Measurements from ENCODE around the gene ALAD. TPM values are rescaled to one million over a fixed set of nuclear protein-coding genes. Genes with fewer than 3 reads are reported as not detected.

The ALAD gene
- polyA plus RNA-seq, 1 donor from 2014 or later = 42.9 TPM

Other genes starting within 250 kb of the ALAD start
- 11.2 and 12.1 TPM in 2 replicates for gene FKBP15, start 180.0 kb downstream of the ALAD start, polyA plus RNA-seq
- gene SLC31A1, start 179.7 kb downstream of the ALAD start, polyA plus RNA-seq = 7.0 and 7.4 TPM in 2 replicates
- 64.8 and 88.0 TPM in 2 replicates for gene CDC26, start 125.7 kb downstream of the ALAD start, polyA plus RNA-seq
- gene PRPF4, start 125.6 kb downstream of the ALAD start, polyA plus RNA-seq = 24.3 and 27.4 TPM in 2 replicates
- not detected in 2 replicates for gene RNF183, start 97.9 kb downstream of the ALAD start, polyA plus RNA-seq
- gene WDR31, start 61.0 kb downstream of the ALAD start, polyA plus RNA-seq = 0.59 and 0.84 TPM in 2 replicates
- gene BSPRY, start 51.7 kb downstream of the ALAD start, polyA plus RNA-seq = not detected in 2 replicates
- gene HDHD3, start 24.3 kb downstream of the ALAD start, polyA plus RNA-seq = 31.2 and 31.7 TPM in 2 replicates
- 99.8 and 119 TPM in 2 replicates for gene POLE3, start 9.4 kb upstream of the ALAD start, polyA plus RNA-seq
- gene C9orf43, start 9.5 kb upstream of the ALAD start, polyA plus RNA-seq = 0.33 TPM in 1 of 2 replicates, not detected in the other
- gene RGS3, start 62.4 kb upstream of the ALAD start, polyA plus RNA-seq = 25.3 and 36.4 TPM in 2 replicates